Sigmoid colon (tissue), 7 donors: ENCODE measurements around the gene C2CD2. TPM values are rescaled to one million over a fixed set of nuclear protein-coding genes. Genes with fewer than 3 reads are reported as not detected.

Source experiments
- DNase-seq: peaks from one replicate; pipeline ENCODE4 v3.0.0-alpha.2; 2019
- H3K27ac ChIP-seq, 4 donors: fragments of 200-600 bp; sonication (generic); one replicate each; pipeline ENCODE4 v1.5.1; 2016 to 2019; ENCODE audit warnings: mild to moderate bottlenecking in 1 of 4
- H3K27me3 ChIP-seq, 3 donors: fragments of 200-600 bp; sonication (generic); one replicate each; pipeline ENCODE4 v1.5.1; 2019; ENCODE audit warnings: mild to moderate bottlenecking in 1 of 3
- H3K36me3 ChIP-seq, 4 donors: fragments of 200-600 bp; sonication (generic); one replicate each; pipeline ENCODE4 v1.5.1; 2016 to 2019
- H3K4me1 ChIP-seq, 4 donors: fragments of 200-600 bp; sonication (generic); one replicate each; pipeline ENCODE4 v1.5.1; 2017 to 2019
- H3K4me3 ChIP-seq, 4 donors: fragments of 200-600 bp; sonication (generic); one replicate each; pipeline ENCODE4 v1.5.1; 2017 to 2019; ENCODE audit warnings: mild to moderate bottlenecking in 2 of 4, moderate library complexity in 1 of 4
- H3K9me3 ChIP-seq, 4 donors: fragments of 200-600 bp in 3 of 4; sonication (generic) in 3 of 4; one replicate each; pipeline versions ENCODE4 v1.5.1 to v1.6.1; 2013 to 2019
- CTCF ChIP-seq, 4 experiments: fragments of 450-650 bp in 3 of 4; fragments of 200-600 bp in 1 of 4; IDR thresholded peaks; one replicate each; pipeline ENCODE4 v1.5.1; 2016 to 2019; ENCODE audit warnings: antibody characterized with exemption in 4 of 4, mild to moderate bottlenecking in 3 of 4, moderate library complexity in 2 of 4
- EP300 ChIP-seq, 4 donors: sonication (generic); formaldehyde crosslinking; IDR thresholded peaks; one replicate each; pipeline ENCODE4 v1.6.1; 2017; ENCODE audit warnings: antibody characterized with exemption in 4 of 4
- POLR2A ChIP-seq, 2 donors: fragments of 450-650 bp; IDR thresholded peaks; one replicate each; pipeline ENCODE4 v1.6.1; 2016; ENCODE audit warnings: antibody characterized with exemption in 2 of 2, mild to moderate bottlenecking in 2 of 2, moderate library complexity in 2 of 2
- POLR2AphosphoS5 ChIP-seq, 4 donors: sonication (generic); formaldehyde crosslinking; IDR thresholded peaks; one replicate each; pipeline ENCODE4 v1.6.1; 2017; ENCODE audit warnings: antibody characterized with exemption in 4 of 4
- WGBS, 2 donors: extraction: QIAGEN DNeasy Blood & Tissue Kit; methylation state at CpG; one replicate each; pipeline ENCODE4 v1.1.7; 2013; 5-methylcytosine and 5-hydroxymethylcytosine counted together
- intact Hi-C: fragments of 100-400 bp; cut with DNase I; formaldehyde crosslinking; loops from one replicate; pipeline ENCODE4 v1.15.1; 2023
- polyA plus RNA-seq, 3 donors: library from polyadenylated mRNA; stranded (reverse); fragments of 200-250 nt; gene quantifications; one replicate each; pipeline ENCODE4 v1.2.3, GENCODE V29; 2013
- total RNA-seq, 4 donors: library from RNA; depleted of rRNA; stranded (reverse); fragments of >200 nt; gene quantifications; one replicate each; pipeline ENCODE4 v1.1.0, GENCODE V29; 2016
- donor health status: healthy with polysubstance abuse.
- donor health status: Bipolar disorder and iron deficiency.
- donor health status: healthy.

C2CD2 gene
- total and polyA plus RNA-seq, 7 donors: 1.8 to 45.1 (median 19.0) TPM

- no peak overlapping the region for H3K27ac ChIP-seq
- intact Hi-C loops: no loop called here
- no peak for DNase-seq
- WGBS, 2 donors: 92 to 96% methylated on average over 12 of the region's 12 CpGs
- H3K36me3 ChIP-seq: peaks cover 0 to 17% (median 0%) of the 10 kb centered on the region in 4 donors
- H3K4me1 ChIP-seq: peaks cover 0 to 9% (median 1%) of the 10 kb centered on the region in 4 donors
- H3K9me3 ChIP-seq: no peaks in the 10 kb centered on the region
- no peaks in the 10 kb centered on the region for H3K27me3 ChIP-seq
- H3K4me3 ChIP-seq: no peak overlapping the region
- no peak for TF ChIP-seq POLR2AphosphoS5 (IDR thresholded peaks at IDR 0.05)
- no peak for TF ChIP-seq CTCF (IDR thresholded peaks at IDR 0.05)
- no peak for TF ChIP-seq EP300 (IDR thresholded peaks at IDR 0.05)
- TF ChIP-seq POLR2A (IDR thresholded peaks at IDR 0.05): no peak
Measured at GRCh38 chr21:41941941-41942340, 11.9 kb downstream of the C2CD2 start.

DNA sequence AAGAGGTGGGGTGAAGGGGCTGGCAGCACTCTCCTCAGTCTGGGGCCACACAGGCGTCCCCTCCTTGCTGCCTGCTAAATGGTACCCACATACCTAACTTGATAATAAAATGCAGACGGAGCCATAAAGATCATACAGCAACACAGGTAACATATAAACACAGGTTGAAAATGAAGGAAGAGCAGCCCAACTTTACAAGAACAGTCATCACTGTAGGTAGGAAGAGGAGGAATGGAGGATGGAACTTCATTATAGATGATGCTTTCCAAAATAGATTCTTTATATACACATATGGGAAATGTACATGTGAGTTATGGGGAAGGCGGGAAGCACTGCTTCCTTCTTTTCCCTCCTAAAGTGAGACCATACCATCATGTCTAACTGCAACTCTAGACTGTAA is 13.4 kb downstream of the C2CD2 start:
- H3K27ac ChIP-seq: no peak overlapping the region
- H3K4me3 ChIP-seq: no peak overlapping the region
- H3K36me3 ChIP-seq: peaks cover 0 to 17% (median 0%) of the 10 kb centered on the region in 4 donors
- no peaks in the 10 kb centered on the region for H3K9me3 ChIP-seq
- TF ChIP-seq EP300 (IDR thresholded peaks at IDR 0.05) (no peak), POLR2AphosphoS5 (IDR thresholded peaks at IDR 0.05) (no peak), CTCF (IDR thresholded peaks at IDR 0.05) (no peak), POLR2A (IDR thresholded peaks at IDR 0.05) (no peak)
- no peaks in the 10 kb centered on the region for H3K4me1 ChIP-seq
- WGBS, 2 donors: 95 to 97% methylated on average over 3 of the region's 3 CpGs
- intact Hi-C loops: no loop called here
- H3K27me3 ChIP-seq: no peaks in the 10 kb centered on the region
- no peak for DNase-seq

- no peaks in the 10 kb centered on the region for H3K27me3 ChIP-seq
- intact Hi-C loops: no loop called here
- H3K27ac ChIP-seq: no peak overlapping the region
- H3K36me3 ChIP-seq: peaks cover 0 to 17% (median 0%) of the 10 kb centered on the region in 4 donors
- TF ChIP-seq POLR2AphosphoS5 (IDR thresholded peaks at IDR 0.05) (no peak), POLR2A (IDR thresholded peaks at IDR 0.05) (no peak), EP300 (IDR thresholded peaks at IDR 0.05) (no peak), CTCF (IDR thresholded peaks at IDR 0.05) (no peak)
- no peak overlapping the region for H3K4me3 ChIP-seq
- peaks cover 0 to 4% (median 1%) of the 10 kb centered on the region in 4 donors for H3K4me1 ChIP-seq
- no peak for DNase-seq
- no peaks in the 10 kb centered on the region for H3K9me3 ChIP-seq
- 95 to 97% methylated on average over 8 of the region's 8 CpGs for WGBS, 2 donors
Measured at GRCh38 chr21:41939391-41939790, 14.4 kb downstream of the C2CD2 start.

DNA sequence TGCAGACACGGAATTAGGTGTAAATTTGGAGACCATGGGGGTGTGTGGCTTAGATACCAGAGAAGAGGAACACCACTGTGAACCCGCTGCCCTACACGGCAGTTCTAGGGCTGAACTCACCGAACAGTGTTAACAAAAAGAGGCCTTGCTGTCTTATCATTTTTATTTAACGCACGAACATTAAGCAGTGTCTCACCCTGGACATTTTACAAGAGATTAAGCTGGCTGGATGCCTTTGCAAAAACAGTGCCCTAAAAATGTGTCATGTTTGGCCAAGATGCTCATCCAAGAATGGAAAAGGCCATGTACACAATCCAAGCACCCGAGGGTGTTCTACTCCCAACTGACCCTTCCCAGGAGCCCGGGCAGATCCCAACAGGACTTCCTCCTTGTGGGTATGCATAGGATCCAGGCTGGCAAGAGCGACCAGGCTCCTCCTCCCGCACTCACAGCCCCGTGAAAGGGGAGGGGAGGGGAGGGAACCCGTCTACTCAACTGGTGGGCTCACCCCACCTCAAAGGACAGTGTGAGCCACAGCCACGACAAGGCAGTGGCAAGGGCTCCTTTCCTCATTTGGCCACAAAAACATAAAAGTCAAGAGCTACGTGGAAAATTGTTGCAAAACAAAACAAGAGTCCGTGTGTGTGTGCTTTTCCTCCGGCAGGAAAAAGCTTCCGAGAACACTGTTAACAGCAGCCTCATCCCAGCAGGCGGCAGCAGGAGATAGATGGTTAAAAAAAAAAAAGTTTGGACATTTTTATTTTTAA is 20.3 kb downstream of the C2CD2 start:
- Histone ChIP-seq H3K9me3 (no peaks in the 10 kb centered on the region), H3K36me3 (no peaks in the 10 kb centered on the region), H3K27me3 (no peaks in the 10 kb centered on the region), H3K27ac (peak overlapping the region; percentile 53 to 90 (median 86)), H3K4me3 (peak overlapping the region; percentile 3 to 44 (median 42)), H3K4me1 (peaks cover 0 to 32% (median 30%) of the 10 kb centered on the region in 4 donors)
- intact Hi-C loops: loop anchor here (5.0 kb wide), 2 partner anchors 79 to 184 kb away; partner anchors contain the start of gene ZBTB21
- TF ChIP-seq POLR2AphosphoS5 (IDR thresholded peaks at IDR 0.05) (peak in 1 of 4 donors; percentile 40), EP300 (IDR thresholded peaks at IDR 0.05) (no peak), CTCF (IDR thresholded peaks at IDR 0.05) (peak in 1 of 4 experiments; percentile 37)
- 47 to 75% methylated on average over 18 of the region's 18 CpGs for WGBS, 2 donors
- peak; percentile 78 for DNase-seq
